Keratinocyte (primary cell): Measurements from ENCODE around the gene THRB. TPM values are rescaled to one million over a fixed set of nuclear protein-coding genes. Genes with fewer than 3 reads are reported as not detected.
A peak's percentile ranks its signal among the peaks of the same experiment; 100 is the strongest.
"Not testable (repeated sequence)": the region's sequence is repeated elsewhere in the genome, so short reads cannot be mapped to it uniquely, and the experiment has no call there.

Experiments
- DNase-seq: peaks from one replicate; pipeline ENCODE4 v3.0.0-alpha.2; 2011; ENCODE audit warnings: low read depth, missing footprints, low spot score
- FAIRE-seq: peaks from 2 replicates; lab custom pipeline; 2011; peaks lifted over from hg19 to GRCh38; lab: Jason Lieb, UNC
- H2AFZ ChIP-seq: 2 replicates; pipeline ENCODE4 v1.6.0; 2012; ENCODE audit warnings: low read length, control low read depth, inconsistent platforms; ENCODE audit not compliant: control insufficient read depth
- H3K27ac ChIP-seq: 2 replicates; pipeline ENCODE4 v1.5.1; 2011; ENCODE audit warnings: low read length; ENCODE audit not compliant: control insufficient read depth, insufficient read depth
- H3K27me3 ChIP-seq: 3 replicates; pipeline ENCODE4 v1.6.0; 2011; ENCODE audit warnings: low read length; ENCODE audit not compliant: control insufficient read depth, insufficient read depth; ENCODE audit errors: extremely low read depth
- H3K36me3 ChIP-seq, 2 experiments: 2 replicates in 1 of 2; 3 replicates in 1 of 2; pipeline ENCODE4 v1.5.1; 2011; ENCODE audit warnings: low read length in 2 of 2, mild to moderate bottlenecking in 1 of 2; ENCODE audit not compliant: control insufficient read depth in 2 of 2, insufficient read depth in 2 of 2; ENCODE audit errors: extremely low read depth in 1 of 2
- H3K4me1 ChIP-seq: 3 replicates; pipeline ENCODE4 v1.5.1; 2011; ENCODE audit warnings: low read length; ENCODE audit not compliant: control insufficient read depth, insufficient read depth; ENCODE audit errors: extremely low read depth
- H3K4me2 ChIP-seq: 3 replicates; pipeline ENCODE4 v1.6.0; 2011; ENCODE audit warnings: low read depth, low read length; ENCODE audit not compliant: control insufficient read depth, insufficient read depth; ENCODE audit errors: extremely low read depth
- H3K4me3 ChIP-seq, 3 experiments: fragments of 200-600 bp in 1 of 3; sonication (generic) in 1 of 3; 2 replicates in 2 of 3; 3 replicates in 1 of 3; pipeline ENCODE4 v1.5.1; 2011 to 2016; ENCODE audit warnings: low read length in 3 of 3, mild to moderate bottlenecking in 3 of 3, control low read depth in 2 of 3, inconsistent platforms in 1 of 3, low read depth in 1 of 3, mixed read lengths in 1 of 3, mixed run types in 1 of 3, moderate library complexity in 1 of 3; ENCODE audit not compliant: control insufficient read depth in 2 of 3, insufficient read depth in 2 of 3; ENCODE audit errors: extremely low read depth in 1 of 3
- H3K79me2 ChIP-seq: 2 replicates; pipeline ENCODE4 v1.6.0; 2012; ENCODE audit warnings: low read length; ENCODE audit not compliant: control insufficient read depth, insufficient read depth
- H3K9ac ChIP-seq: 3 replicates; pipeline ENCODE4 v1.6.0; 2011; ENCODE audit warnings: low read length; ENCODE audit not compliant: control insufficient read depth, insufficient read depth; ENCODE audit errors: extremely low read depth
- H3K9me1 ChIP-seq: 3 replicates; pipeline ENCODE4 v1.6.0; 2011; ENCODE audit warnings: low read length; ENCODE audit not compliant: control insufficient read depth, insufficient read depth; ENCODE audit errors: extremely low read depth
- H3K9me3 ChIP-seq: 2 replicates; pipeline ENCODE4 v1.5.1; 2012; ENCODE audit warnings: low read depth, low read length; ENCODE audit not compliant: control insufficient read depth
- H4K20me1 ChIP-seq: 3 replicates; pipeline ENCODE4 v1.6.0; 2011; ENCODE audit warnings: low read length; ENCODE audit not compliant: control insufficient read depth, insufficient read depth; ENCODE audit errors: extremely low read depth
- CTCF ChIP-seq, 3 experiments: IDR thresholded peaks in 1 of 3; conservative IDR thresholded peaks in 1 of 3; optimal IDR thresholded peaks in 1 of 3; 2 replicates in 2 of 3; 3 replicates in 1 of 3; pipeline versions ENCODE3 to v1.5.1; 2011; ENCODE audit warnings: low read length in 3 of 3, mild to moderate bottlenecking in 3 of 3, moderate library complexity in 2 of 3, control low read depth in 1 of 3, inconsistent platforms in 1 of 3; ENCODE audit not compliant: insufficient read depth in 2 of 3; ENCODE audit errors: extremely low read depth in 1 of 3
- EZH2 ChIP-seq: IDR thresholded peaks from one replicate; pipeline ENCODE4 v1.6.1; 2012; ENCODE audit warnings: inconsistent platforms, mild to moderate bottlenecking, low read length, moderate library complexity
- dilution Hi-C: fragments of 300-500 bp; cut with MboI; formaldehyde crosslinking; loops from one replicate; pipeline ENCODE4 v1.7.0; 2020; ENCODE audit warnings: low sequenced_read_pairs; ENCODE audit not compliant: extremely low pct_ligation_motif_present
- polyA plus RNA-seq, 5 experiments: library from polyadenylated mRNA; depleted of rRNA in 3 of 5; stranded (reverse) in 3 of 5; stranded (forward) in 1 of 5; unstranded in 1 of 5; fragments of >200 nt; gene quantifications; 1 replicate in 1 of 5; 2 replicates in 3 of 5; 3 replicates in 1 of 5; pipeline versions ENCODE4 v1.2.1 to v1.2.3, GENCODE V29; 2011 to 2012; ENCODE audit warnings: missing spikeins in 2 of 5, low read depth in 1 of 5, low replicate concordance in 1 of 5

The THRB gene
- polyA plus RNA-seq, 1 donor (not counting 4 experiments of a cell fraction or from before 2014, with no cell fraction given), result 2.6 TPM

- no peak overlapping the region for H3K9ac ChIP-seq
- dilution Hi-C loops, result no loop called here
- no peak for TF ChIP-seq EZH2
- TF ChIP-seq CTCF (optimal IDR thresholded peaks at IDR 0.05 in 1 of 3, IDR thresholded peaks at IDR 0.05 in 1 of 3, conservative IDR thresholded peaks at IDR 0.05 in 1 of 3; ENCODE audit: extremely low read depth in 1 of 3, insufficient read depth in 2 of 3, low read length in 3 of 3), result no peak
- H3K27ac ChIP-seq, result no peak overlapping the region
- no peak overlapping the region for H3K4me2 ChIP-seq
- DNase-seq, result no peak
- H3K9me3 ChIP-seq, result no peaks in the 10 kb centered on the region
- H2AFZ ChIP-seq, result no peak overlapping the region
- no peaks in the 10 kb centered on the region for H3K79me2 ChIP-seq
- H4K20me1 ChIP-seq, result no peaks in the 10 kb centered on the region
- no peaks in the 10 kb centered on the region for H3K4me1 ChIP-seq
- no peaks in the 10 kb centered on the region for H3K27me3 ChIP-seq
- FAIRE-seq, result no peak
- H3K9me1 ChIP-seq, result no peaks in the 10 kb centered on the region
- H3K36me3 ChIP-seq, result no peaks in the 10 kb centered on the region
- H3K4me3 ChIP-seq, result no peak overlapping the region
Observed at GRCh38 chr3:24417730-24418129, 76.9 kb downstream of the THRB start.

- Histone ChIP-seq H3K9me1 (no peaks in the 10 kb centered on the region), H3K4me2 (no peak overlapping the region), H4K20me1 (no peaks in the 10 kb centered on the region), H3K36me3 (no peaks in the 10 kb centered on the region), H3K9me3 (no peaks in the 10 kb centered on the region), H3K27me3 (no peaks in the 10 kb centered on the region), H3K27ac (no peak overlapping the region), H3K9ac (no peak overlapping the region), H3K4me1 (no peaks in the 10 kb centered on the region), H3K4me3 (no peak overlapping the region), H2AFZ (no peak overlapping the region), H3K79me2 (no peaks in the 10 kb centered on the region)
- FAIRE-seq, result peak; percentile 17
- TF ChIP-seq EZH2, result no peak
- dilution Hi-C loops, result no loop called here
- DNase-seq, result no peak
Observed at GRCh38 chr3:24416224-24416623, 78.4 kb downstream of the THRB start.

DNA sequence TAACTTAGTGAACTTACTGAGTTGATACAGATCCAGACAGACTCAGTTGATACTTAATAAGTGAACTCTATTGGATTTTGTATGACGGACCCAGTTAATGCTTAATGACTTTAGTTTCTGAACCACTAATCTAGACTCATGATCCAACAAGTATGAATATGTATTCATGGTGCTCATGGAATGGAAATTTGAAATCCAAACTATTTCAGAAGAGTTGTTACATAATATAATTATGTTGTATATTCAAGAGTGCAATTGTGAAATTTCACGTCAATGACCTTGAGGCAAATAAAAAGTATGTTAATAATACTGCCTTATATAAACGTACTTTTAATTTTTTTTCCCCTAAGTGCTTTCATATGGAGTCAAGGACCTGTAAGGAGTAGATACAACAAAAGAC lies 78.8 kb downstream of the THRB start:
- Histone ChIP-seq H3K9me3 (no peaks in the 10 kb centered on the region), H3K9ac (no peak overlapping the region), H3K27ac (no peak overlapping the region), H3K27me3 (no peaks in the 10 kb centered on the region), H3K36me3 (no peaks in the 10 kb centered on the region), H3K4me1 (no peaks in the 10 kb centered on the region), H2AFZ (no peak overlapping the region), H3K4me3 (no peak overlapping the region), H3K9me1 (no peaks in the 10 kb centered on the region), H3K4me2 (no peak overlapping the region), H3K79me2 (no peaks in the 10 kb centered on the region), H4K20me1 (no peaks in the 10 kb centered on the region)
- TF ChIP-seq EZH2, result no peak
- no peak for TF ChIP-seq CTCF (optimal IDR thresholded peaks at IDR 0.05 in 1 of 3, IDR thresholded peaks at IDR 0.05 in 1 of 3, conservative IDR thresholded peaks at IDR 0.05 in 1 of 3; ENCODE audit: extremely low read depth in 1 of 3, insufficient read depth in 2 of 3, low read length in 3 of 3)
- dilution Hi-C loops, result no loop called here
- FAIRE-seq (no peak), DNase-seq (no peak)

DNA sequence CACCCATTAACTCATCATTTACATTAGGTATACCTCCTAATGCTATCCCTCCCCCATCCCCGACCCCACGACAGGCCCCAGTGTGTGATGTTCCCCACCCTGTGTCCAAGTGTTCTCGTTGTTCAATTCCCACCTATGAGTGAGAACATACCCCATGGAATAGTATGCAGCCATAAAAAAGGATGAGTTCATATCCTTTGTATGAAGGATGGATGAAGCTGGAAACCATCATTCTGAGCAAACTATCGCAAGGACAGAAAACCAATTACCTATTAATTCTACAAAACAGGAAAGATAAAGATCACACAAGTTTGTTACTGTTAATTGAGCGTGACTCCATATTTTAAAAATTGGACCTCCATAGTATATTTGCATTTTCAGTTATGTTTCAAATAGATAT lies 81.0 kb downstream of the THRB start:
- H2AFZ ChIP-seq, H3K36me3 ChIP-seq, H4K20me1 ChIP-seq, H3K9ac ChIP-seq, H3K4me3 ChIP-seq, H3K27me3 ChIP-seq, DNase-seq, H3K4me1 ChIP-seq, H3K9me3 ChIP-seq, FAIRE-seq, H3K9me1 ChIP-seq, H3K79me2 ChIP-seq, H3K27ac ChIP-seq, H3K4me2 ChIP-seq, dilution Hi-C loops: not testable (repeated sequence)
